Activated naive CD8-positive, alpha-beta T cell treated with anti-CD3 and anti-CD28 coated beads, Interleukin-2, amount 50 U/mL, for 24 hours (primary cell): ENCODE data around the gene NSUN2.

Source experiments
- ATAC-seq: fragments of 150-1000 bp; cut with Tn5 transposase; one replicate; pipeline ENCODE4 v1.10.0; 2021
- DNase-seq: peaks from one replicate; pipeline ENCODE4 v3.0.0; 2021
- H3K27ac Mint-ChIP-seq: one replicate; pipeline ENCODE4 v1.8.0; 2021; ENCODE audit warnings: mild to moderate bottlenecking, mixed read lengths
- H3K27me3 Mint-ChIP-seq: one replicate; pipeline ENCODE4 v1.8.0; 2021; ENCODE audit warnings: mixed read lengths
- H3K36me3 Mint-ChIP-seq: one replicate; pipeline ENCODE4 v1.8.0; 2021; ENCODE audit warnings: low read depth, mixed read lengths
- H3K4me1 Mint-ChIP-seq: one replicate; pipeline ENCODE4 v1.8.0; 2021; ENCODE audit warnings: mixed read lengths
- H3K4me3 Mint-ChIP-seq: one replicate; pipeline ENCODE4 v1.8.0; 2021; ENCODE audit warnings: mild to moderate bottlenecking, moderate library complexity, mixed read lengths
- H3K9me3 Mint-ChIP-seq: one replicate; pipeline ENCODE4 v1.8.0; 2021; ENCODE audit warnings: mixed read lengths

NSUN2 gene

GRCh38 chr5:6553972-6554371, 78.9 kb downstream of the NSUN2 start:
- no peaks in the 10 kb centered on the region for H3K4me1 Mint-ChIP-seq
- ATAC-seq (no peak), DNase-seq (no peak)
- no peaks in the 10 kb centered on the region for H3K9me3 Mint-ChIP-seq
- no peak overlapping the region for H3K4me3 Mint-ChIP-seq
- H3K36me3 Mint-ChIP-seq: no peaks in the 10 kb centered on the region
- H3K27ac Mint-ChIP-seq: no peak overlapping the region
- peaks cover 8% of the 10 kb centered on the region for H3K27me3 Mint-ChIP-seq

- no peak for ATAC-seq
- no peaks in the 10 kb centered on the region for H3K4me1 Mint-ChIP-seq
- H3K4me3 Mint-ChIP-seq: no peak overlapping the region
- H3K27ac Mint-ChIP-seq: no peak overlapping the region
- H3K9me3 Mint-ChIP-seq: peaks cover 5% of the 10 kb centered on the region
- H3K36me3 Mint-ChIP-seq: no peaks in the 10 kb centered on the region
- peaks cover 8% of the 10 kb centered on the region for H3K27me3 Mint-ChIP-seq
- DNase-seq: no peak
Observed at GRCh38 chr5:6552612-6553011, 80.2 kb downstream of the NSUN2 start.

DNA sequence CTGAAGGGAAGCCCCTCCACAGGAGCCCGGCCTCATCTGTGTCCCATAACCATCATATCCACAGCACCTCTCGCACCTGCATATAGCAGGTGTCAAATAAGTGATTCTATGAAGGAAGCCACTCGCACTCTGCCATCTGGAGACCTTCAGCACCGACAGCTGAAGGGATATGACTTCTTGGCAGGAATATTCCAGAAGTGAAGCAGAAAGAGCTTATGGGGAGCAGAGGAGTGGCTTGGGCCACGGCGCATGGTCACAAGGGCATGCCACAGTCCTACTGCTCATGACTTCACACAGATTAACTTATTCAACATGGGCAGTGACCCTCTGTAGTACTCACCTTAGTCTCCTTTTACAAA, 80.9 kb downstream of the NSUN2 start:
- Mint-ChIP-seq H3K27me3 (peaks cover 10% of the 10 kb centered on the region), H3K4me1 (no peaks in the 10 kb centered on the region), H3K9me3 (peaks cover 5% of the 10 kb centered on the region), H3K36me3 (no peaks in the 10 kb centered on the region), H3K27ac (no peak overlapping the region), H3K4me3 (no peak overlapping the region)
- ATAC-seq (no peak), DNase-seq (no peak)

DNA sequence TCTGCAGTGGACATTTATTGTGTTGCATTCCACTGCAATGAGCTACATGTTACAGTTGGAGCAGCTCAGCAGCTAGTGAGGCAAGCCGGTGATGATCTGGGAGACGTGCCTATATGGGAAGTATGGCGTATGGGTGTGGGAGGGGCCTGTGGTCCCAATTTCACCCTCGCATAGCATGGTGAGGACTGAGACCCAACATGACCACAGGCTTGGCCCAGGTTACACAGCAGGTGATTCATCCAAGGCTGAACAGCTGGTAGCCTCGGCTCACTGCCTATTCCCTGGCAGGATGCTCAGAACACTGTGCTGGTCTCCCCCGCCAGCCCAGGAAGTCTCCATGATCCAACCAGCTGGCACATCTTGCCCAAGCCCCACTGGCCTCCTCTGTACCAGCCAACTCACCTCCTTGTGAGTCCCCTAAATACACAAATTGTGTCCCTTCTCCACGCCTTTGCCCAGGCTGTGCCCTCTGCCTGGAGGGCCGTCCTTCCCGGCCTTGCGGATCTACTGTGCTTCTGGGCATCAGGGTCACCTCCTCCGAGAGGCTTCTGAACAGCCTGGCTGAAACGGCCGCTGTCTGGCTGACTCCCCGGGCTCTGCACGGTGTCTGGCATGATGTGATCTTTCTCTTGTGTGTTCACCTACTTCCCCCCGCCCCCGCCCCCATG, 81.4 kb downstream of the NSUN2 start:
- DNase-seq: no peak
- H3K4me3 Mint-ChIP-seq: no peak overlapping the region
- peaks cover 7% of the 10 kb centered on the region for H3K27me3 Mint-ChIP-seq
- H3K36me3 Mint-ChIP-seq: no peaks in the 10 kb centered on the region
- H3K4me1 Mint-ChIP-seq: no peaks in the 10 kb centered on the region
- no peak overlapping the region for H3K27ac Mint-ChIP-seq
- no peak for ATAC-seq
- peaks cover 5% of the 10 kb centered on the region for H3K9me3 Mint-ChIP-seq

DNA sequence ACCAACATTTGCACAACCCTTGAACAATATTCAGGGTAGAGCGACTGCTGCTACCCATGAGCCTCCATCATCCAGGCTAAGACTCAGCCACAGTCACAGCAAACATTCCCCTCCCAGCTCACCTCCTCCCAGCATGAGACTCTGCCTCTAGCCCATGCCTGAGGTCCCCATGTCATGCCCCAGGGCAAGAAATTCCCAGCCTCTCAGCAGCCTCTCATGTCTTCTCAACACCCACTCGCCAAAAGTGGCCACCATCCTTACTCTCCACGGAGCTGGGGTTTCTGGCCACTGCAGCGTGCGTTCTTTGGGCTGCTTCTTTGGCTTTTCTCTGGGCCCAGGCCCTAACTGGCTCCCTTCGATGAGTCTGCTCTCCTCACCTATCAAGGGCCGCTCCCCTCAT, 82.2 kb downstream of the NSUN2 start:
- Mint-ChIP-seq H3K27ac (no peak overlapping the region), H3K36me3 (no peaks in the 10 kb centered on the region), H3K27me3 (peaks cover 5% of the 10 kb centered on the region), H3K4me3 (no peak overlapping the region), H3K4me1 (no peaks in the 10 kb centered on the region), H3K9me3 (peaks cover 5% of the 10 kb centered on the region)
- no peak for ATAC-seq
- DNase-seq: no peak
